Kidney glomerular epithelial cell (primary cell): ENCODE measurements around the gene GSTM4.
"Not testable (repeated sequence)": the region's sequence is repeated elsewhere in the genome, so short reads cannot be mapped to it uniquely, and the experiment has no call there.

Experiments used
- DNase-seq: peaks from one replicate; lab custom pipeline; 2025; lab: John Stamatoyannopoulos, UW

GSTM4 gene

DNA sequence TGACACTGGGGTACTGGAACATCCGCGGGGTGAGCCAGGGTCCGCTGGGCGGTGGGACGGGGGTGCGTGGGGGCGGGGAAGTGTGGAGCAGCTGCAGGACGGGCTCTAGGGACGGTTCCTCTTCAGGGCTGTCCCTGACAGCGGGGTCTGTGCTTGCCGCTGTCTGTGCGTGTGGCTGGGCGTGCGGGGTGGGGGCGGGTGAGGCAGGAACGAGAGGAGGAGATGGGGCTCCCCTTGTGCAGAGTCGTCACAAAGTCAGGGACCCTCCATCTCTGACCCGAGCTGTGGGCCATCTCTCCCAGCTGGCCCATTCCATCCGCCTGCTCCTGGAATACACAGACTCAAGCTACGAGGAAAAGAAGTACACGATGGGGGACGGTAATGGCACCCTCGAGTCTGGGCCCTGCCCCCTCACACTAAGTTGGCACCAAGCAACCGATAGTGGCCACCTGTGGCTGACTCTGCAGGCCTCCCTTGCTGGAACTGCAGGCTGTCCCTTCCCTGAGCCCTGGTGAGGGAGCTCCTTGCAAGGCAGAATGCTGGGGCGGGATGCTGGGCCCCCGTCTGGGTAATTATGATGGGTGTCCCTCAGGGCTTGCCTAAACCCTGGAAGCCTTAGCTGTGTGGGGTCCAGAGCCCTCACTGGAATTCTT is 12.3 kb downstream of the GSTM4 start:
- DNase-seq, result no peak

DNA sequence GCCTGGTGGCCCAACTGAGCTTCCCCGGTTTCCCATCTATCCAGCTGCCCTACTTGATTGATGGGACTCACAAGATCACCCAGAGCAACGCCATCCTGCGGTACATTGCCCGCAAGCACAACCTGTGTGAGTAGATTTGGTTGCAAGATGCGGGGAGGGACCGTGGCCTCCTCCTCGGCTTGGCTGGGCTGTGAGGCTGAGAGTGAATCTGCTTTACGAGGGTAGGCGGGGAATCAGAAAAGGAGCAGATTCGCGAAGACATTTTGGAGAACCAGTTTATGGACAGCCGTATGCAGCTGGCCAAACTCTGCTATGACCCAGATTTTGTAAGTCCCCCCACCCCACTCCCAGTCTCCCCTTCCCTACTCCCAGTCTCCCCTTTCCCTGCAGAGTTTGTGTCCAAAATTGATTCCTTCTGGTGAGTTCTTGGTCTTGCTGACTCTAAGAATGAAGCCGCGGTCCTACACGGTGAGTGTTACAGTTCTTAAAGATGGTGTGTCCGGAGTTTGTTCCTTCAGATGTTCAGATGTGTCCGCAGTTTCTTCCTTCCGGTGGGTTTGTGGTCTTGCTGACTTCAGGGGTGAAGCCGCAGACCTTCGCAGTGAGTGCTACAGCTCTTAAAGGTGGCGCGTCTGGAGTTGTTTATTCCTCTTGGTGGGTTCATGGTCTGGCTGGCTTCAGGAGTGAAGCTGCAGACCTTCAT is 13.5 kb downstream of the GSTM4 start:
- no peak for DNase-seq

DNA sequence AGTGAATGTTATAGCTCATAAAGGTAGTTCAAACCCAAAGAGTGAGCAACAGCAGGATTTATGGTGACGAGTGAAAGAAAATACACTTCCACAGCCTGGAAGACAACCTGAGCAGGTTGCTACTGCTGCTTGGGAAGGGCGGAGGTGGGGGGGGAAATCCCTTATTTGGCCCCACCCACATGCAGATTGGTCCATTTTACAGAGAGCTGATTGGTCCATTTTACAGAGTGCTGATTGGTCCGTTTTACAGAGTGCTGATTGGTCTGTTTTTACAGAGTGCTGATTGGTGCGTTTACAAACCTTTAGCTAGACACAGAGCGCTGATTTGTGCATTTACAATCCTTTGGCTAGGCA is 14.0 kb downstream of the GSTM4 start:
- DNase-seq, result not testable (repeated sequence)

DNA sequence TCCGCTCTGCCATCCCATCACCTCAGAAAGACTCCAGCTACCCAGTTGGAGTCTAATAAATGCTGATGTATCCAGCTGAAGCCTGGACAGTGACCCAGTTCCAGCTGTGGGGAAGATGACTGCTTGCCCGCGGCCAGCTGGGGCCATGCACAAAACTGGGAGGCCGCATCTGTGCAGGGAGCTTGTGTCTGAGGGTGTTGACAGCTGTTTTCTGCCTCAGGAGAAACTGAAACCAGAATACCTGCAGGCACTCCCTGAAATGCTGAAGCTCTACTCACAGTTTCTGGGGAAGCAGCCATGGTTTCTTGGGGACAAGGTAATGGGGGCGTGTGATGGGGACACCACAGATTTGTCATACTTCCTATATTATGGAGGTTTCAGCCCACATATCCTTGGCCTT is 15.2 kb downstream of the GSTM4 start:
- no peak for DNase-seq

- not testable (repeated sequence) for DNase-seq
Measured at GRCh38 chr1:109673861-109674260, 18.0 kb downstream of the GSTM4 start.

DNA sequence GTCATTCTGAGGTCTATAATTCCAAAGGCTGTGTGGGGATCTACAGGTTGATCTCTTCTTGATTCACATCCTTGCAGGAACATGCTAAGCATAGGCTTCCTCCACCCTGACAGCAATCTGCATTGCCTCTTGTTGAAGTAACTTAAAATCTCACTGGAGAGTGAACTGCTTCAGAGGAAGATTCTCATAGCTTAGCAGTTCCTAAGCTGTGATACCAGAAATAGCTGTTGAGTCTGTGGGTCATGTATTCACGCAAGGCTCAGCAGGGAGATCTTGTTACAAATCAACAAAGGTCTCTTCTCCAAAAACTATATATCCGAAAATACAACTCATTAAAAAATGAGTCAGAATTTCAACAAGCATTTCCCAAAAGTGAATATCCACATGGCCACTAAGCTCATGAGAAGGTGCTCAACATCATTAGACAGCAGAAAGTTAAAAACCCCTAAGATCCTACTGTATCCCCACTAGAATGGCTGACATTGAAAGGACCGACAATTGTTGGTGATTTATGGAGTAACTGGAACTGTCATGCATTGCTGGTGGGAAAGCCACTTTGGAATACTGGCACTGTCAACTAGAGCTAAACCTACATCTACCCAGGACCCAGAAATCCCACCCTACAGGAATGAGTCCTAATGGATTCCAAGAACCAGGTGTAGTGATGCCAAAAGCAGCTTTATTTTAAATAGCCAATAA is 20.9 kb downstream of the GSTM4 start:
- DNase-seq, result not testable (repeated sequence)

DNA sequence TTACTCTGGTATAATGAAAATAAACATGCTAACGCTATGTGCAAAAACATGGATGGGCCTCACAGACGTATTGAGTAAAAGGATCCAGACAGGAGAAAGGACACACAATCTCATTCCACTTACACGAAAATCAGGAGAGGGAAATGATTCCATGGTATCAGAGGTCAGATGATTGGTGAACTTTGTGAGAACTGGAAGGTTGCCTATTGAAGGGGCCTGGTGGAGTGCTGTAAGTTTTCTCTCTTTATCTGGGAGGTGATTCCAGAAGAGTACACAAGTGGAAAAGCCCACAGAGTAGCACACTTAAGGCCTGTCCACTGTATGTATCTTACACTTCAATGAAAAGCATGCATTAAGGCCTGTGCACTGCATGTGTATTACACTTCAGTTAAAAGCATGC is 21.6 kb downstream of the GSTM4 start:
- no peak for DNase-seq

- DNase-seq, result not testable (repeated sequence)
Measured at GRCh38 chr1:109678637-109679036, 22.7 kb downstream of the GSTM4 start.

- not testable (repeated sequence) for DNase-seq
Measured at GRCh38 chr1:109684777-109685176, 28.9 kb downstream of the GSTM4 start.

- not testable (repeated sequence) for DNase-seq
Measured at GRCh38 chr1:109685399-109685798, 29.5 kb downstream of the GSTM4 start.

DNA sequence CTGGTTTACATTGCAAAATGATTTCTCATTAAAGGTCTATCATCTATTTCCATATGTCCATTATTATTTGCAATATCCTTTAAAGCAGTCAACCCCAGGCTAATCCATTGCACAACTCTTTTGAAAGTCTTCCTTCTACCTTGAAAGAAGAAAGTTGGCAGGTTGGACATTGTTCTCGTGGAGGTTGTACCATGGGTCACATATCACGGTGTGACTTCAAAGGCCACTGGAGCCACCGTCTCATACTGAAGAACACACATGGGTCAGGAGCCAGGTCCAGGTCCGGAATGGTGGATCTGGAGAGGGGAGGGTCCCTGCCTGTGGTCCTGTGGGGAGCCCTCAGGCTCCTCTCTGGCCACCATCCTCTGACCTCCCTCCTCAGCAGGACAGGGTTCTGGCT is 30.0 kb downstream of the GSTM4 start:
- not testable (repeated sequence) for DNase-seq

DNA sequence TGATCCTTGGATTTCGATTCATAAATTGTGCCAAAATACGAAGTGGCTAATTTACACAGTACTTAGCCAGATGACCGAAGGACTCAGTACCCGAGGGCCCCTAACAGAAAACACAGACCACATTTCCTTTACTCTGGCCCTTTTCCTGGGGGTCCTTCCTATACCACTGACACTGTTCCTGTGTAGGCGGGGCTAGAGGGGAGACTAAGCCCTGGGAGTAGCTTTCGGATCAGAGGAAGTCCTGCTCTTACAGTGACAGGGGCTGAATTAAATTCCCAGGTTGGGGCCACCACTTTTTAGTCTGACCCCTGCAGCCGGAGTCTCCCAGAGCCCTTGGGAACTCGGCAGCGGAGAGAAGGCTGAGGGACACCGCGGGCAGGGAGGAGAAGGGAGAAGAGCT is 31.2 kb downstream of the GSTM4 start:
- DNase-seq, result not testable (repeated sequence)

- DNase-seq, result no peak
Measured at GRCh38 chr1:109687641-109688499, 32.0 kb downstream of the GSTM4 start, which contains the start of gene GSTM1. TSS of gene GSTM1 (plus strand) at chr1:109687817. CDS start at chr1:109687874, 57 bp downstream.

- DNase-seq, result no peak
Measured at GRCh38 chr1:109689844-109690405, 34.0 kb downstream of the GSTM4 start.

- DNase-seq, result no peak
Measured at GRCh38 chr1:109691759-109692158, 35.9 kb downstream of the GSTM4 start.

DNA sequence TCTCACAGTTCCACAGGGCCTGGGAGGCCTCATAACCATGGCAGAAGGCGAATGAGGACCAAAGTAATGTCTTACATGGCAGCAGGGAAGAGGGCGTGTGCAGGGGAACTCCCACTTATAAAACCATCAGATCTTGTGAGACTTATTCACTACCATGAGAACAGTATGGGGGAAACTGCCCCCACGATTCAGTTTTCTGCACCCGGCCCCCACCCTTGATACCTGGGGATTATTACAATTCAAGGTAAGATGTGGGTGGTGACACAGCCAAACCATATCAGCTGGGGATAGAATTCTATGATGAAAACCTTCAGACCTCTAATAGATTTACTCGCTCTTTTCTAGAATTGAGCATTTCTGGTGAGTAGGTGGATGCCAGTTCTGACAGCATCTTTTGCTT is 38.5 kb downstream of the GSTM4 start:
- not testable (repeated sequence) for DNase-seq

GRCh38 chr1:109695138-109695537 is 39.2 kb downstream of the GSTM4 start:
- not testable (repeated sequence) for DNase-seq

GRCh38 chr1:109697066-109697465 is 41.2 kb downstream of the GSTM4 start:
- DNase-seq, result no peak

DNA sequence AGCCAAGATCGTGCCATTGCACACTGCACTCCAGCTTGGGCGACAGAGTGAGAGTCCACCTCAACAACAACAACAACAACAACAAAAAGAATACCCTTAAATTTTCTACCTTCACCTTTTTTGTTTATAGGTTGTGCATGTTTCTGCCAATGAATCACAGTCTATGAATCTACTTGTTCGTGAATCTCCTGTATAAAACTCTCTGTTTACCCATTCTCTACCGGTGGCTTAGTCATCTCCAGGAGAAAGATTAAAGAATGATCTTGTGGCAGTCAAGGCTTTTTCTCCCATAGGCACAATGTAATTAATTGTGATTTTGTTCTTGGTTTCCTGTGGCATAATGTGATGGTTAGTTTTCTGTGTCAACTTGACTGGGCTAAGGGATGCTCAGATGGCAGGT is 42.0 kb downstream of the GSTM4 start:
- not testable (repeated sequence) for DNase-seq

GRCh38 chr1:109702940-109703339 is 47.0 kb downstream of the GSTM4 start:
- DNase-seq, result not testable (repeated sequence)

- no peak for DNase-seq
Measured at GRCh38 chr1:109704173-109704572, 48.3 kb downstream of the GSTM4 start.

GRCh38 chr1:109705411-109705810 is 49.5 kb downstream of the GSTM4 start:
- no peak for DNase-seq
